CD4-positive, alpha-beta T cell (primary cell): ENCODE results near the gene CDH4. TPM values are rescaled to one million over a fixed set of nuclear protein-coding genes. Genes with fewer than 3 reads are reported as not detected.

Experiments used
- ATAC-seq: fragments of 200-7000 bp; cut with Tn5 transposase; one replicate; pipeline ENCODE4 v1.10.0; 2022; ENCODE audit warnings: mild to moderate bottlenecking; ENCODE audit not compliant: poor library complexity
- CTCF ChIA-PET: fragments of 350-600 bp; sonication (Branson Sonifier 250); formaldehyde crosslinking; loops from one replicate; lab custom pipeline; 2021; ENCODE audit warnings: antibody characterized with exemption, inconsistent platforms; lab: Charles Lee
- POLR2A ChIA-PET: fragments of 350-600 bp; sonication (Branson Sonifier 250); formaldehyde crosslinking; loops from one replicate; lab custom pipeline; 2021; ENCODE audit warnings: antibody characterized with exemption, inconsistent platforms; lab: Charles Lee
- DNase-seq, 14 experiments: peaks; one replicate each; pipeline ENCODE4 v3.0.0-alpha.2; 2013 to 2020; ENCODE audit warnings: mixed read lengths in 2 of 14
- H3K27ac ChIP-seq, 2 donors: one replicate each; pipeline versions ENCODE4 v1.5.1 to v1.7.0; 2013; ENCODE audit warnings: low read length in 2 of 2, low read depth in 1 of 2, mild to moderate bottlenecking in 1 of 2
- H3K27me3 ChIP-seq, 2 experiments: 1 replicate in 1 of 2; 2 replicates in 1 of 2; pipeline versions ENCODE4 v1.6.1 to v1.7.0; 2013; ENCODE audit warnings: low read length in 2 of 2, control low read depth in 1 of 2, mild to moderate bottlenecking in 1 of 2, moderate library complexity in 1 of 2; ENCODE audit not compliant: insufficient read depth in 2 of 2, control insufficient read depth in 1 of 2
- H3K36me3 ChIP-seq: one replicate; pipeline ENCODE4 v1.6.1; 2013; ENCODE audit warnings: low read length, control low read depth; ENCODE audit not compliant: insufficient read depth
- H3K4me1 ChIP-seq: one replicate; pipeline ENCODE4 v1.6.1; 2013; ENCODE audit warnings: low read length, control low read depth; ENCODE audit not compliant: insufficient read depth
- H3K4me3 ChIP-seq: one replicate; pipeline ENCODE4 v1.5.1; 2013; ENCODE audit warnings: mild to moderate bottlenecking, low read length, moderate library complexity
- H3K9me3 ChIP-seq, 2 experiments: 1 replicate in 1 of 2; 2 replicates in 1 of 2; pipeline versions ENCODE4 v1.6.1 to v1.7.0; 2013; ENCODE audit warnings: low read length in 2 of 2, mild to moderate bottlenecking in 2 of 2, control low read depth in 1 of 2, moderate library complexity in 1 of 2; ENCODE audit not compliant: control insufficient read depth in 1 of 2, insufficient read depth in 1 of 2
- H3K27ac Mint-ChIP-seq: one replicate; pipeline ENCODE4 v1.8.0; 2020; ENCODE audit warnings: mixed read lengths
- H3K27me3 Mint-ChIP-seq: one replicate; pipeline ENCODE4 v1.8.0; 2021; ENCODE audit warnings: mixed read lengths
- H3K36me3 Mint-ChIP-seq: one replicate; pipeline ENCODE4 v1.8.0; 2021; ENCODE audit warnings: low read depth, mixed read lengths
- H3K4me1 Mint-ChIP-seq: one replicate; pipeline ENCODE4 v1.8.0; 2021; ENCODE audit warnings: low read depth, mixed read lengths
- H3K4me3 Mint-ChIP-seq: one replicate; pipeline ENCODE4 v1.8.0; 2020; ENCODE audit warnings: mild to moderate bottlenecking, mixed read lengths
- H3K9me3 Mint-ChIP-seq: one replicate; pipeline ENCODE4 v1.8.0; 2020; ENCODE audit warnings: mixed read lengths
- intact Hi-C, 2 experiments: fragments of 100-400 bp; cut with DNase I in 1 of 2; cut with micrococcal nuclease in 1 of 2; formaldehyde crosslinking; loops; one replicate each; pipeline versions ENCODE4 v1.15.1 to v1.9.0; 2023 to 2025; cut with DNase I, micrococcal nuclease
- total RNA-seq, 174 experiments: library from RNA in 2 of 174; stranded (reverse) in 2 of 174; gene quantifications; one replicate each; pipeline ENCODE4 v1.2.3 and lab custom pipeline; 2021 to 2026
- TF ChIP-seq, protein P1 (sequence below): fragments of 200-600 bp; IDR thresholded peaks from one replicate; pipeline ENCODE4 v1.8.0; 2022; ENCODE audit warnings: antibody characterized with exemption, mild to moderate bottlenecking

The CDH4 gene
- total RNA-seq, 2 experiments from 2014 or later = 0.11 TPM

DNA sequence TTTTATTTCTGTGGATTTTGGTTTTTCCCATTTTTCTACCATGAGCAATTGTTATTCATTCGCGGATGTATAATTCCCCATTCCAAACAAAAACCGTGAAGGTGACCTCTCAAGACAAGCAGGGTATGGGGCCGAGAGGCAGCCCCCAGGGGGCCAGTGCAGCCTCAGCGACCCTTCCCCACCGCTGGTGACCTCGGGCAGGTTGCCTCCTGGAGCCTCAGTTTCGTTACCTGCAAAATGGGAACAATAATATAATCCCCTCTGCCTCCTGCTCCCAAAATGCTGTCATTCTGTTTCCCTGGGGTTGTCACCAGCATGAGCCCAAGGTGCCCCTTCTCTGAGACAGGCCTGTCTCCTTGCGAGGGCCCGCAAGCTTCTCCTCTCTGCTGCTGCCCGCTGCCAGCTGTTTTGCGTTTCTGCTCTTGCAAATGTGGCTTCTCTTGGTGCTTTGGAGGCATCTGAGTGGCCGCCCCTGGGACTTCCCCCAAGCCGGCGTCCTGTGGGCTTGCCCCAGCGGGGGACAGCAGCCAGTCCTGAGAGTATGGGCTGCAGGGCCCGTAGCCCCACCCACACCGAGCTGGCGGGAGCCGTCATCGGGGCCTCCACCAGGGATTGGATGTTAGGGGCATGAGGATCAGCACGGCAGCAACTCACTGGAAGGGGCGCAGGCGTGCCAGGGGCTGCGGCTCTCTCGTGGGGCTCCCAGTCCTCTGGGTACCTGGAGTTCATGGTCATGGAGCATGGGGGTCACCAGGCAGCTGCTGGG lies 651.7 kb downstream of the CDH4 start:
- ATAC-seq (no peak), DNase-seq (no peak)
- H3K4me1 Mint-ChIP-seq = no peaks in the 10 kb centered on the region
- no peaks in the 10 kb centered on the region for H3K9me3 Mint-ChIP-seq
- ChIA-PET POLR2A (no interaction called here), CTCF (no interaction called here)
- no peaks in the 10 kb centered on the region for H3K27me3 Mint-ChIP-seq
- no peak overlapping the region for H3K4me3 Mint-ChIP-seq
- no peak overlapping the region for H3K4me3 ChIP-seq
- no peak overlapping the region for H3K27ac Mint-ChIP-seq
- no peaks in the 10 kb centered on the region for H3K36me3 ChIP-seq
- peaks cover 2% of the 10 kb centered on the region for H3K4me1 ChIP-seq
- intact Hi-C loops = no loop called here
- peaks cover 0 to 14% of the 10 kb centered on the region in 2 experiments for H3K9me3 ChIP-seq
- H3K27ac ChIP-seq = no peak overlapping the region
- no peaks in the 10 kb centered on the region for H3K36me3 Mint-ChIP-seq
- no peaks in the 10 kb centered on the region for H3K27me3 ChIP-seq
- TF ChIP-seq, protein P1, sequence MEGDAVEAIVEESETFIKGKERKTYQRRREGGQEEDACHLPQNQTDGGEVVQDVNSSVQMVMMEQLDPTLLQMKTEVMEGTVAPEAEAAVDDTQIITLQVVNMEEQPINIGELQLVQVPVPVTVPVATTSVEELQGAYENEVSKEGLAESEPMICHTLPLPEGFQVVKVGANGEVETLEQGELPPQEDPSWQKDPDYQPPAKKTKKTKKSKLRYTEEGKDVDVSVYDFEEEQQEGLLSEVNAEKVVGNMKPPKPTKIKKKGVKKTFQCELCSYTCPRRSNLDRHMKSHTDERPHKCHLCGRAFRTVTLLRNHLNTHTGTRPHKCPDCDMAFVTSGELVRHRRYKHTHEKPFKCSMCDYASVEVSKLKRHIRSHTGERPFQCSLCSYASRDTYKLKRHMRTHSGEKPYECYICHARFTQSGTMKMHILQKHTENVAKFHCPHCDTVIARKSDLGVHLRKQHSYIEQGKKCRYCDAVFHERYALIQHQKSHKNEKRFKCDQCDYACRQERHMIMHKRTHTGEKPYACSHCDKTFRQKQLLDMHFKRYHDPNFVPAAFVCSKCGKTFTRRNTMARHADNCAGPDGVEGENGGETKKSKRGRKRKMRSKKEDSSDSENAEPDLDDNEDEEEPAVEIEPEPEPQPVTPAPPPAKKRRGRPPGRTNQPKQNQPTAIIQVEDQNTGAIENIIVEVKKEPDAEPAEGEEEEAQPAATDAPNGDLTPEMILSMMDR = no peak

DNA sequence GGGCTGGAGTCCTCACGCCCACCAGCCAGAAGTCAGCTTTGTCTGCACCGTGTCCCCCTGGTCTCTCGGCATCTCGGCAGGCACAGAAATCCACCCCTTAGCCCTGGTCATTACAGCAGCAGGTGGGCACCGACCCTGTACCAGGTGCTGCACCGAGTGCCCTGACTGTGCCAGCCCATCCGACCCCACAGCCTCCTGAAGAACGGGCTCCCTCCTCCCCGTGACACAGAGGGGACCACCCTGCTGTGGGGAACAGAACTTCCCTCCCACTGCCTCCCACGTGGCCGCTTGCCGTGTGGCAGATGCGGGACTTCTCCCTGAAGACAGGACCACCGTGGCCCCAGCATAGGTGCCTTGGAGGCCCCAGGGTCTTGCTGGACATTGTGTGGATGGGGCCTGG lies 652.4 kb downstream of the CDH4 start:
- no peaks in the 10 kb centered on the region for H3K36me3 Mint-ChIP-seq
- Histone ChIP-seq H3K4me1 (peaks cover 2% of the 10 kb centered on the region), H3K27me3 (no peaks in the 10 kb centered on the region), H3K27ac (no peak overlapping the region), H3K36me3 (no peaks in the 10 kb centered on the region), H3K9me3 (peaks cover 0 to 14% of the 10 kb centered on the region in 2 experiments), H3K4me3 (no peak overlapping the region)
- no peak overlapping the region for H3K4me3 Mint-ChIP-seq
- no peak for ATAC-seq
- TF ChIP-seq, protein P1 = no peak
- ChIA-PET POLR2A (no interaction called here), CTCF (no interaction called here)
- no peak for DNase-seq
- H3K4me1 Mint-ChIP-seq = no peaks in the 10 kb centered on the region
- no peaks in the 10 kb centered on the region for H3K9me3 Mint-ChIP-seq
- intact Hi-C loops = no loop called here
- no peak overlapping the region for H3K27ac Mint-ChIP-seq
- no peaks in the 10 kb centered on the region for H3K27me3 Mint-ChIP-seq

DNA sequence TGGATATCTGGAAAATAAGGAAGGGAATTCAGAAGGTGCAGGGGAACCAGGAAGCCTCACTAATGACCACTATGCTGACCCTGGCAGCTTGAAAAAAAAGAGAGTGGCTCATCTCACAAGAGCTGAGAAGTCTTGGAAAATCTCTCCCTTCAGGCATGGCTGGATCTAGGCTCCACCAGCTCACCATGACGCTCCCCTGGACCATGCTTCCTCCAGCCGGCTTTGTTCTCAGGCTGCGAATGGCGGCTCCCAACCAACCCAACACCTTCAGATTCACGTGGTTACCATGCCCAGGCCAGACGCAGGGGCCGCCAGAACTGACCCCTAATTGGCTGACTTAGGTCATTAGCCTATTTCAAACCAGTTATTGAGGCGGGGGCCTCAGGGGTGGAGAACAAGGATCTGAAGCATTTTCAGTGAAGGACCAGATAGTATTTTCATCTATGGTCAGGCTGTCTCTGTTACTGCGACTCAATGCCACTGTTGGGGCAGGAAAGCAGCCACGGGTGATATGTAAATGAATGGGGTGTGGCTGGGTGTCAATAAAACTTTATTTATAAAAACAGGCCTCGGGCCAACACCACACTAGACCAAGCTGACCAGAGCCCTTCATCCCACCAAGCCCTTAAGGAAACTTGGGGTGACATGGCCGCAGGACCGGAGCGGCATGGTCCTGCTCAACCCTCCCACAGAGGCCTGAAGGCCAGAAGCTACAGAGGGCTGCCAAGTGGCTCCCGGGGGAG lies 653.9 kb downstream of the CDH4 start:
- no peak overlapping the region for H3K4me3 Mint-ChIP-seq
- ChIA-PET CTCF (no interaction called here), POLR2A (no interaction called here)
- H3K27me3 Mint-ChIP-seq = no peaks in the 10 kb centered on the region
- Histone ChIP-seq H3K4me3 (no peak overlapping the region), H3K4me1 (peaks cover 2% of the 10 kb centered on the region), H3K27me3 (no peaks in the 10 kb centered on the region), H3K27ac (no peak overlapping the region), H3K9me3 (peaks cover 0 to 14% of the 10 kb centered on the region in 2 experiments), H3K36me3 (no peaks in the 10 kb centered on the region)
- TF ChIP-seq, protein P1 = no peak
- DNase-seq = no peak
- no peak for ATAC-seq
- no peaks in the 10 kb centered on the region for H3K9me3 Mint-ChIP-seq
- intact Hi-C loops = no loop called here
- H3K27ac Mint-ChIP-seq = no peak overlapping the region
- no peaks in the 10 kb centered on the region for H3K4me1 Mint-ChIP-seq
- H3K36me3 Mint-ChIP-seq = no peaks in the 10 kb centered on the region
